ENCODE measurements around the gene CEP104. TPM values are rescaled to one million over a fixed set of nuclear protein-coding genes. Genes with fewer than 3 reads are reported as not detected.

The CEP104 gene
- polyA plus RNA-seq, 1 donor (not counting 4 experiments of a cell fraction or from before 2014, with no cell fraction given), result 35.7 TPM

DNA sequence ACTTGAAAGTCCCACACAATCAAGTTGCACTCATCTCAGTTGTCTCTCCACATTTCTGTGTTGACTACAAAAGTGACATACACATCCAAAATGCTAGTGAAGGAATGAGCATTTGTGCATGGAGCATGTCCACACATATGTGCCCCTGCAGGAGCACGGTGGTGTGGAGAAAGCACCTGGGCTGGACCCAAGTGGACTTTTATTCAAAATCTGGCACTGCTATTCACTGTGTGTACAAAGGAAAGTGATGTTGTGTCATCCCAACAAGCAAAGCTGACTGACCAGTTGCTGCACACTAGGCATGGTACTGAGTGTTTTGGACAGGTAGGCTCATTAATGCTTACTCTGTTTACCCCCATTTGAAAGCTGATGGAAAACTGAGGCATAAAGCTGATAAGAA is 19.3 kb downstream of the CEP104 start:
- FAIRE-seq, result no peak
- Histone ChIP-seq H3K4me3 (ENCODE audit: control insufficient read depth in 2 of 3, extremely low read depth in 1 of 3, insufficient read depth in 2 of 3, low read depth in 1 of 3, low read length in 3 of 3) (no peak overlapping the region), H3K9ac (ENCODE audit: control insufficient read depth, extremely low read depth, insufficient read depth, low read length) (no peak overlapping the region), H3K27ac (ENCODE audit: control insufficient read depth, insufficient read depth, low read length) (no peak overlapping the region), H3K4me1 (ENCODE audit: control insufficient read depth, extremely low read depth, insufficient read depth, low read length) (no peaks in the 10 kb centered on the region), H3K9me3 (ENCODE audit: control insufficient read depth, low read depth, low read length) (no peaks in the 10 kb centered on the region), H4K20me1 (ENCODE audit: control insufficient read depth, extremely low read depth, insufficient read depth, low read length) (no peaks in the 10 kb centered on the region), H3K9me1 (ENCODE audit: control insufficient read depth, extremely low read depth, insufficient read depth, low read length) (no peaks in the 10 kb centered on the region), H3K36me3 (ENCODE audit: control insufficient read depth in 2 of 2, extremely low read depth in 1 of 2, insufficient read depth in 2 of 2, low read length in 2 of 2) (peaks cover 0 to 35% of the 10 kb centered on the region in 2 experiments), H3K79me2 (ENCODE audit: control insufficient read depth, insufficient read depth, low read length) (no peaks in the 10 kb centered on the region), H3K27me3 (ENCODE audit: control insufficient read depth, extremely low read depth, insufficient read depth, low read length) (no peaks in the 10 kb centered on the region), H3K4me2 (ENCODE audit: control insufficient read depth, extremely low read depth, insufficient read depth, low read depth, low read length) (no peak overlapping the region), H2AFZ (ENCODE audit: control insufficient read depth, low read length) (no peak overlapping the region)
- dilution Hi-C loops (cut with MboI; ENCODE audit: extremely low pct_ligation_motif_present, low sequenced_read_pairs), result no loop called here
- no peak for DNase-seq (ENCODE audit: low read depth, low spot score)
- TF ChIP-seq EZH2 (IDR thresholded peaks at IDR 0.05; ENCODE audit: low read length) (no peak), CTCF (optimal IDR thresholded peaks at IDR 0.05 in 1 of 3, IDR thresholded peaks at IDR 0.05 in 1 of 3, conservative IDR thresholded peaks at IDR 0.05 in 1 of 3; ENCODE audit: extremely low read depth in 1 of 3, insufficient read depth in 2 of 3, low read length in 3 of 3) (no peak)

DNA sequence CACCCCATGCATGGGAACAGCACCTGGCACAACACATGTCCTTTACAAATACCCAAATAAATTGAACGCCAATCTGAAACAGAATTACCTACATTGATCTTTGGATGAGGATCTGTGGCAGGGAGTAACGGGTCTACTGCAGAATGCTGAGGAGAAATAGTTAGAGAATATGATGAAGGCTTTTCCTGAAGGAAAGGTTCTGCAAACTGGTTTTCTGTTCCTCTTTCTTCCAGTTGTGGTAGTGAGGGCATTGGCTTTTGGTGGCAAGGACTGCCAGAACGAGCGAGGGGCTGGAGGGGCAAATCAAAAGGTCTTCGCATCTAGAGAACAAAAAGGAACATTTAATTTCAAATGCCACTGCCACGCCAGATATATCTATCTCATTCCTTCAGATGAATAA is 19.8 kb downstream of the CEP104 start:
- Histone ChIP-seq H3K9me3 (ENCODE audit: control insufficient read depth, low read depth, low read length) (no peaks in the 10 kb centered on the region), H3K4me3 (ENCODE audit: control insufficient read depth in 2 of 3, extremely low read depth in 1 of 3, insufficient read depth in 2 of 3, low read depth in 1 of 3, low read length in 3 of 3) (no peak overlapping the region), H3K27me3 (ENCODE audit: control insufficient read depth, extremely low read depth, insufficient read depth, low read length) (no peaks in the 10 kb centered on the region), H2AFZ (ENCODE audit: control insufficient read depth, low read length) (no peak overlapping the region), H3K4me2 (ENCODE audit: control insufficient read depth, extremely low read depth, insufficient read depth, low read depth, low read length) (no peak overlapping the region), H3K9ac (ENCODE audit: control insufficient read depth, extremely low read depth, insufficient read depth, low read length) (no peak overlapping the region), H3K27ac (ENCODE audit: control insufficient read depth, insufficient read depth, low read length) (no peak overlapping the region), H3K9me1 (ENCODE audit: control insufficient read depth, extremely low read depth, insufficient read depth, low read length) (no peaks in the 10 kb centered on the region), H3K79me2 (ENCODE audit: control insufficient read depth, insufficient read depth, low read length) (no peaks in the 10 kb centered on the region), H4K20me1 (ENCODE audit: control insufficient read depth, extremely low read depth, insufficient read depth, low read length) (no peaks in the 10 kb centered on the region), H3K36me3 (ENCODE audit: control insufficient read depth in 2 of 2, extremely low read depth in 1 of 2, insufficient read depth in 2 of 2, low read length in 2 of 2) (peaks cover 0 to 35% of the 10 kb centered on the region in 2 experiments), H3K4me1 (ENCODE audit: control insufficient read depth, extremely low read depth, insufficient read depth, low read length) (no peaks in the 10 kb centered on the region)
- no peak for TF ChIP-seq CTCF (optimal IDR thresholded peaks at IDR 0.05 in 1 of 3, IDR thresholded peaks at IDR 0.05 in 1 of 3, conservative IDR thresholded peaks at IDR 0.05 in 1 of 3; ENCODE audit: extremely low read depth in 1 of 3, insufficient read depth in 2 of 3, low read length in 3 of 3)
- no peak for TF ChIP-seq EZH2 (IDR thresholded peaks at IDR 0.05; ENCODE audit: low read length)
- DNase-seq (ENCODE audit: low read depth, low spot score) (no peak), FAIRE-seq (no peak)
- dilution Hi-C loops (cut with MboI; ENCODE audit: extremely low pct_ligation_motif_present, low sequenced_read_pairs), result no loop called here

All from keratinocyte (primary cell).